ENCODE data around the gene NDFIP1.
A peak's percentile ranks its signal among the peaks of the same experiment; 100 is the strongest.

Gene NDFIP1

GRCh38 chr5:142100307-142100706, 8.3 kb upstream of the NDFIP1 start:
- no peak overlapping the region for H3K27ac ChIP-seq (ENCODE audit: insufficient read depth in 1 of 2, low read depth in 1 of 2, low read length in 2 of 2, poor library complexity in 1 of 2, severe bottlenecking in 2 of 2)
- ChIA-PET CTCF (no interaction called here), POLR2A (no interaction called here)
- H3K4me3 ChIP-seq (ENCODE audit: control insufficient read depth in 1 of 7, extremely low read depth in 1 of 7, insufficient read depth in 4 of 7, low read depth in 2 of 7, low read length in 6 of 7), result no peak overlapping the region
- peaks cover 0 to 1% (median 0%) of the 10 kb centered on the region in 5 experiments for H3K27me3 ChIP-seq (replicated peaks in 2 of 5; ENCODE audit: control insufficient read depth in 4 of 5, insufficient read depth in 5 of 5, low read length in 4 of 5)
- H3K4me1 ChIP-seq (ENCODE audit: control extremely low read depth in 1 of 4, control insufficient read depth in 4 of 4, insufficient read depth in 4 of 4, low read length in 3 of 4), result peaks cover 0 to 3% (median 1%) of the 10 kb centered on the region in 4 experiments
- no peaks in the 10 kb centered on the region for H3K36me3 ChIP-seq (ENCODE audit: control insufficient read depth in 4 of 4, insufficient read depth in 4 of 4, low read length in 3 of 4)
- H3K9me3 ChIP-seq (ENCODE audit: control extremely low read depth in 1 of 5, control insufficient read depth in 4 of 5, insufficient read depth in 2 of 5, low read depth in 1 of 5, low read length in 4 of 5), result no peaks in the 10 kb centered on the region
- WGBS (ENCODE audit: insufficient coverage), result no CpG with 5 or more reads among the region's 7 CpGs
- DNase-seq, result no peak

- no peak overlapping the region for H3K4me3 ChIP-seq (ENCODE audit: control insufficient read depth in 1 of 7, extremely low read depth in 1 of 7, insufficient read depth in 4 of 7, low read depth in 2 of 7, low read length in 6 of 7)
- POLR2A ChIA-PET, result no interaction called here
- CTCF ChIA-PET, result interaction anchor here (1.2 kb wide), 1 partner anchor 89 kb away, joined by 4 read pairs; no protein-coding TSS in a partner anchor
- H3K4me1 ChIP-seq (ENCODE audit: control extremely low read depth in 1 of 4, control insufficient read depth in 4 of 4, insufficient read depth in 4 of 4, low read length in 3 of 4), result peaks cover 0 to 14% (median 4%) of the 10 kb centered on the region in 4 experiments
- no peak overlapping the region for H3K27ac ChIP-seq (ENCODE audit: insufficient read depth in 1 of 2, low read depth in 1 of 2, low read length in 2 of 2, poor library complexity in 1 of 2, severe bottlenecking in 2 of 2)
- no peaks in the 10 kb centered on the region for H3K9me3 ChIP-seq (ENCODE audit: control extremely low read depth in 1 of 5, control insufficient read depth in 4 of 5, insufficient read depth in 2 of 5, low read depth in 1 of 5, low read length in 4 of 5)
- H3K36me3 ChIP-seq (ENCODE audit: control insufficient read depth in 4 of 4, insufficient read depth in 4 of 4, low read length in 3 of 4), result no peaks in the 10 kb centered on the region
- DNase-seq, result no peak
- WGBS (ENCODE audit: insufficient coverage), result 97% methylated on average over 5 of the region's 7 CpGs
- peaks cover 0 to 1% (median 0%) of the 10 kb centered on the region in 5 experiments for H3K27me3 ChIP-seq (replicated peaks in 2 of 5; ENCODE audit: control insufficient read depth in 4 of 5, insufficient read depth in 5 of 5, low read length in 4 of 5)
Observed at GRCh38 chr5:142102980-142103740, 5.4 kb upstream of the NDFIP1 start.

GRCh38 chr5:142104491-142104890, 4.1 kb upstream of the NDFIP1 start:
- POLR2A ChIA-PET, result no interaction called here
- CTCF ChIA-PET, result interaction anchor here (1.2 to 1.8 kb wide), 2 partner anchors 13 to 90 kb away, joined by 4 to 5 read pairs; no protein-coding TSS in a partner anchor
- Histone ChIP-seq H3K9me3 (ENCODE audit: control extremely low read depth in 1 of 5, control insufficient read depth in 4 of 5, insufficient read depth in 2 of 5, low read depth in 1 of 5, low read length in 4 of 5) (no peaks in the 10 kb centered on the region), H3K4me1 (ENCODE audit: control extremely low read depth in 1 of 4, control insufficient read depth in 4 of 4, insufficient read depth in 4 of 4, low read length in 3 of 4) (peaks cover 0 to 18% (median 11%) of the 10 kb centered on the region in 4 experiments), H3K4me3 (ENCODE audit: control insufficient read depth in 1 of 7, extremely low read depth in 1 of 7, insufficient read depth in 4 of 7, low read depth in 2 of 7, low read length in 6 of 7) (no peak overlapping the region), H3K36me3 (ENCODE audit: control insufficient read depth in 4 of 4, insufficient read depth in 4 of 4, low read length in 3 of 4) (no peaks in the 10 kb centered on the region), H3K27ac (ENCODE audit: insufficient read depth in 1 of 2, low read depth in 1 of 2, low read length in 2 of 2, poor library complexity in 1 of 2, severe bottlenecking in 2 of 2) (no peak overlapping the region), H3K27me3 (replicated peaks in 2 of 5; ENCODE audit: control insufficient read depth in 4 of 5, insufficient read depth in 5 of 5, low read length in 4 of 5) (no peaks in the 10 kb centered on the region)
- peak in 2 of 3 donors; percentile 26 to 46 for DNase-seq
- WGBS (ENCODE audit: insufficient coverage), result 28% methylated on average over 2 of the region's 4 CpGs

GRCh38 chr5:142106061-142106460, 2.5 kb upstream of the NDFIP1 start:
- ChIA-PET CTCF (interaction anchor here (1.4 to 1.8 kb wide), 2 partner anchors 14 to 37 kb away, joined by 5 read pairs; no protein-coding TSS in a partner anchor), POLR2A (no interaction called here)
- Histone ChIP-seq H3K36me3 (ENCODE audit: control insufficient read depth in 4 of 4, insufficient read depth in 4 of 4, low read length in 3 of 4) (no peaks in the 10 kb centered on the region), H3K4me3 (ENCODE audit: control insufficient read depth in 1 of 7, extremely low read depth in 1 of 7, insufficient read depth in 4 of 7, low read depth in 2 of 7, low read length in 6 of 7) (no peak overlapping the region), H3K27me3 (replicated peaks in 2 of 5; ENCODE audit: control insufficient read depth in 4 of 5, insufficient read depth in 5 of 5, low read length in 4 of 5) (no peaks in the 10 kb centered on the region), H3K4me1 (ENCODE audit: control extremely low read depth in 1 of 4, control insufficient read depth in 4 of 4, insufficient read depth in 4 of 4, low read length in 3 of 4) (peaks cover 4 to 34% (median 22%) of the 10 kb centered on the region in 4 experiments), H3K9me3 (ENCODE audit: control extremely low read depth in 1 of 5, control insufficient read depth in 4 of 5, insufficient read depth in 2 of 5, low read depth in 1 of 5, low read length in 4 of 5) (no peaks in the 10 kb centered on the region), H3K27ac (ENCODE audit: insufficient read depth in 1 of 2, low read depth in 1 of 2, low read length in 2 of 2, poor library complexity in 1 of 2, severe bottlenecking in 2 of 2) (no peak overlapping the region)
- no peak for DNase-seq
- WGBS (ENCODE audit: insufficient coverage), result 100% methylated on average over 2 of the region's 3 CpGs

GRCh38 chr5:142107036-142107735, 1.4 kb upstream of the NDFIP1 start:
- Histone ChIP-seq H3K9me3 (ENCODE audit: control extremely low read depth in 1 of 5, control insufficient read depth in 4 of 5, insufficient read depth in 2 of 5, low read depth in 1 of 5, low read length in 4 of 5) (no peaks in the 10 kb centered on the region), H3K27ac (ENCODE audit: insufficient read depth in 1 of 2, low read depth in 1 of 2, low read length in 2 of 2, poor library complexity in 1 of 2, severe bottlenecking in 2 of 2) (no peak overlapping the region), H3K36me3 (ENCODE audit: control insufficient read depth in 4 of 4, insufficient read depth in 4 of 4, low read length in 3 of 4) (peaks cover 0 to 2% (median 0%) of the 10 kb centered on the region in 4 experiments), H3K27me3 (replicated peaks in 2 of 5; ENCODE audit: control insufficient read depth in 4 of 5, insufficient read depth in 5 of 5, low read length in 4 of 5) (no peaks in the 10 kb centered on the region), H3K4me1 (ENCODE audit: control extremely low read depth in 1 of 4, control insufficient read depth in 4 of 4, insufficient read depth in 4 of 4, low read length in 3 of 4) (peaks cover 4 to 35% (median 22%) of the 10 kb centered on the region in 4 experiments), H3K4me3 (ENCODE audit: control insufficient read depth in 1 of 7, extremely low read depth in 1 of 7, insufficient read depth in 4 of 7, low read depth in 2 of 7, low read length in 6 of 7) (no peak overlapping the region)
- POLR2A ChIA-PET, result no interaction called here
- CTCF ChIA-PET, result interaction anchor here (0.8 to 2.2 kb wide), 8 partner anchors 11 to 86 kb away, joined by 3 to 6 read pairs (median 4); no protein-coding TSS in a partner anchor
- 100% methylated on average over 1 of the region's 2 CpGs for WGBS (ENCODE audit: insufficient coverage)
- no peak for DNase-seq

DNA sequence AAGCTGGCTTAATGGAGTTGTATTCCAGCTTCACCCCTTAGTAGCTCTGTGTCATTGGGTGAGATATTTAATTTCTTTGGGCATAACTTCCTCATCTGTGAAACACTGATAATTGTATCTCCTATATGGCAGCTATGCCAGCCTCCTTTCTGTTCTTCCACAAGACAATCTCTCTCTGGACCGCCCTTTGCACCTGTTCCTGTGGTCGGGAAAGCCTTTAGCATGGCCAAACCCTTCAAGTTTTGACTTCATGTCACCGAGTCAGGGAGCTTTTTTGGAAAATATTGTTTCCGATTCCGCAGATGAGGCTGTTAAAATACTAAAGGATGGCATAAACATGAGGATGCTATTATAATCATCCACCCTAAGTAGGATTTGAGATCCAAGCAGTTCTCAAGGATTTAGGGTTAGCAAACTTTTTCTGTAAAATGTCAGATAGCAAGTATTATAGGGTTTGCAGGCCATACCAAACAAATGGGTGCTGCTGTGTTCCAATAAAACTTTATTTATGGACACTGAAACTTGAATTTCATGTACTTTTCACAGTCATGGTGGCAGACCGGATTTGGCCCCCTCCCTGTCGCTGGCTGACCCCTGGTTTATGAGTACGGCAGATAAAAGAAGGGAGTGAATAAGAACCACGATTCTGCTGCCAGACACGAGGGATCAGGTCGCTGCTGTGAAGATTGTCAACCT, 695 bp upstream of the NDFIP1 start:
- Histone ChIP-seq H3K36me3 (ENCODE audit: control insufficient read depth in 4 of 4, insufficient read depth in 4 of 4, low read length in 3 of 4) (peaks cover 0 to 2% (median 0%) of the 10 kb centered on the region in 4 experiments), H3K27ac (ENCODE audit: insufficient read depth in 1 of 2, low read depth in 1 of 2, low read length in 2 of 2, poor library complexity in 1 of 2, severe bottlenecking in 2 of 2) (peak overlapping the region in 1 of 2 experiments; percentile 88), H3K9me3 (ENCODE audit: control extremely low read depth in 1 of 5, control insufficient read depth in 4 of 5, insufficient read depth in 2 of 5, low read depth in 1 of 5, low read length in 4 of 5) (no peaks in the 10 kb centered on the region), H3K27me3 (replicated peaks in 2 of 5; ENCODE audit: control insufficient read depth in 4 of 5, insufficient read depth in 5 of 5, low read length in 4 of 5) (no peaks in the 10 kb centered on the region), H3K4me3 (ENCODE audit: control insufficient read depth in 1 of 7, extremely low read depth in 1 of 7, insufficient read depth in 4 of 7, low read depth in 2 of 7, low read length in 6 of 7) (peak overlapping the region in 6 of 7 experiments; percentile 22 to 96 (median 88)), H3K4me1 (ENCODE audit: control extremely low read depth in 1 of 4, control insufficient read depth in 4 of 4, insufficient read depth in 4 of 4, low read length in 3 of 4) (peaks cover 4 to 35% (median 22%) of the 10 kb centered on the region in 4 experiments)
- CTCF ChIA-PET, result interaction anchor here (0.7 to 3.4 kb wide), 13 partner anchors 11 to 93 kb away, joined by 3 to 17 read pairs (median 4); partner anchors contain the start of gene GNPDA1
- 68% methylated on average over 7 of the region's 11 CpGs for WGBS (ENCODE audit: insufficient coverage)
- POLR2A ChIA-PET, result no interaction called here
- DNase-seq, result peak; percentile 74 to 91 (median 78)
